ENCODE data around the gene PROZ.

The PROZ gene

GRCh38 chr13:113179374-113180230, 21.2 kb downstream of the PROZ start:
- Histone ChIP-seq H3K9me2 (replicated peaks; ENCODE audit: insufficient read depth, low read length) (no peaks in the 10 kb centered on the region), H3K27me3 (replicated peaks; ENCODE audit: insufficient read depth, low read length) (no peaks in the 10 kb centered on the region), H3K4me1 (ENCODE audit: low read length) (no peaks in the 10 kb centered on the region), H3F3A (ENCODE audit: insufficient read depth, low read length) (no peaks in the 10 kb centered on the region), H2AFZ (ENCODE audit: low read length) (no peak overlapping the region), H3K9ac (ENCODE audit: low read length) (no peak overlapping the region), H3K36me3 (replicated peaks; ENCODE audit: insufficient read depth, low read length) (peaks cover 3% of the 10 kb centered on the region; the same call in 1 of the 2 replicates), H3K4me2 (ENCODE audit: low read depth, low read length) (no peak overlapping the region), H4K20me1 (ENCODE audit: insufficient read depth, low read length) (no peaks in the 10 kb centered on the region), H3K79me2 (ENCODE audit: low read length) (no peaks in the 10 kb centered on the region), H3K9me3 (replicated peaks; ENCODE audit: insufficient read depth, low read length) (no peaks in the 10 kb centered on the region), H3K27ac (ENCODE audit: low read length) (no peak overlapping the region), H3K4me3 (ENCODE audit: low read length) (no peak overlapping the region)
- DNase-seq = no peak
- TF ChIP-seq EZH2phosphoT487 (IDR thresholded peaks at IDR 0.05; ENCODE audit: low read length) = no peak
- TF ChIP-seq EZH2 (optimal IDR thresholded peaks at IDR 0.05; ENCODE audit: low read depth, low read length) = no peak
- no peak for TF ChIP-seq CTCF (IDR thresholded peaks at IDR 0.05; ENCODE audit: low read length)

GRCh38 chr13:113182046-113182445, 23.6 kb downstream of the PROZ start:
- DNase-seq = no peak
- Histone ChIP-seq H3K79me2 (ENCODE audit: low read length) (no peaks in the 10 kb centered on the region), H3K36me3 (replicated peaks; ENCODE audit: insufficient read depth, low read length) (no peaks in the 10 kb centered on the region; the same call in 1 of the 2 replicates), H3K4me2 (ENCODE audit: low read depth, low read length) (no peak overlapping the region), H3K27ac (ENCODE audit: low read length) (no peak overlapping the region), H3K9me3 (replicated peaks; ENCODE audit: insufficient read depth, low read length) (no peaks in the 10 kb centered on the region), H2AFZ (ENCODE audit: low read length) (no peak overlapping the region), H3K4me3 (ENCODE audit: low read length) (no peak overlapping the region), H3F3A (ENCODE audit: insufficient read depth, low read length) (no peaks in the 10 kb centered on the region), H3K9ac (ENCODE audit: low read length) (no peak overlapping the region), H3K27me3 (replicated peaks; ENCODE audit: insufficient read depth, low read length) (no peaks in the 10 kb centered on the region), H3K4me1 (ENCODE audit: low read length) (no peaks in the 10 kb centered on the region), H3K9me2 (replicated peaks; ENCODE audit: insufficient read depth, low read length) (no peaks in the 10 kb centered on the region), H4K20me1 (ENCODE audit: insufficient read depth, low read length) (no peaks in the 10 kb centered on the region)
- TF ChIP-seq EZH2phosphoT487 (IDR thresholded peaks at IDR 0.05; ENCODE audit: low read length) (no peak), EZH2 (optimal IDR thresholded peaks at IDR 0.05; ENCODE audit: low read depth, low read length) (no peak), CTCF (IDR thresholded peaks at IDR 0.05; ENCODE audit: low read length) (no peak)

GRCh38 chr13:113183450-113184129, 25.1 kb downstream of the PROZ start:
- H4K20me1 ChIP-seq (ENCODE audit: insufficient read depth, low read length) = no peaks in the 10 kb centered on the region
- no peaks in the 10 kb centered on the region for H3K4me1 ChIP-seq (ENCODE audit: low read length)
- no peaks in the 10 kb centered on the region for H3K27me3 ChIP-seq (replicated peaks; ENCODE audit: insufficient read depth, low read length)
- no peak overlapping the region for H3K4me3 ChIP-seq (ENCODE audit: low read length)
- H3K9me2 ChIP-seq (replicated peaks; ENCODE audit: insufficient read depth, low read length) = no peaks in the 10 kb centered on the region
- TF ChIP-seq EZH2 (optimal IDR thresholded peaks at IDR 0.05; ENCODE audit: low read depth, low read length) (no peak), EZH2phosphoT487 (IDR thresholded peaks at IDR 0.05; ENCODE audit: low read length) (no peak), CTCF (IDR thresholded peaks at IDR 0.05; ENCODE audit: low read length) (no peak)
- H3K36me3 ChIP-seq (replicated peaks; ENCODE audit: insufficient read depth, low read length) = no peaks in the 10 kb centered on the region; the same call in 1 of the 2 replicates
- H2AFZ ChIP-seq (ENCODE audit: low read length) = no peak overlapping the region
- H3F3A ChIP-seq (ENCODE audit: insufficient read depth, low read length) = no peaks in the 10 kb centered on the region
- no peak overlapping the region for H3K4me2 ChIP-seq (ENCODE audit: low read depth, low read length)
- 0 out of 2 replicates have a peak, but pooled peaks cover 3% of the 10 kb centered on the region for H3K79me2 ChIP-seq (ENCODE audit: low read length)
- no peaks in the 10 kb centered on the region for H3K9me3 ChIP-seq (replicated peaks; ENCODE audit: insufficient read depth, low read length)
- no peak overlapping the region for H3K27ac ChIP-seq (ENCODE audit: low read length)
- no peak for DNase-seq
- no peak overlapping the region for H3K9ac ChIP-seq (ENCODE audit: low read length)

Data from MM.1S (cell line).